GM18511 (cell line): ENCODE measurements around the gene KRT84.

Source experiments
- ATAC-seq: cut with Tn5 transposase; IDR thresholded peaks from one replicate; pipeline ENCODE4 v1.9.1; 2021; ENCODE audit warnings: mild to moderate bottlenecking, moderate library complexity; ENCODE audit not compliant: unreplicated experiment

KRT84 gene

GRCh38 chr12:52385226-52385702 lies at the start of gene KRT84:
Gene KRT84, minus strand, starts transcription at chr12:52385652. Its CDS starts 67 bp downstream, at chr12:52385585.
- ATAC-seq: no peak

- ATAC-seq: no peak
Measured at GRCh38 chr12:52434760-52435530, 49.5 kb upstream of the KRT84 start.

- no peak for ATAC-seq
Measured at GRCh38 chr12:52434081-52434733, 48.8 kb upstream of the KRT84 start, which contains the start of gene KRT75. Gene KRT75, minus strand, starts transcription at chr12:52434371. Its CDS starts 67 bp downstream, at chr12:52434304.

GRCh38 chr12:52433501-52434080 lies 48.1 kb upstream of the KRT84 start:
- ATAC-seq: no peak

GRCh38 chr12:52432559-52433207 lies 47.2 kb upstream of the KRT84 start:
- no peak for ATAC-seq

- ATAC-seq: no peak
Measured at GRCh38 chr12:52428121-52428520, 42.7 kb upstream of the KRT84 start.

GRCh38 chr12:52427083-52427482 lies 41.6 kb upstream of the KRT84 start:
- ATAC-seq: no peak

GRCh38 chr12:52426034-52426433 lies 40.6 kb upstream of the KRT84 start:
- no peak for ATAC-seq

- ATAC-seq: no peak
Measured at GRCh38 chr12:52425466-52425865, 40.0 kb upstream of the KRT84 start.

GRCh38 chr12:52423661-52424500 lies 38.4 kb upstream of the KRT84 start:
- no peak for ATAC-seq

- ATAC-seq: no peak
Measured at GRCh38 chr12:52423035-52423434, 37.6 kb upstream of the KRT84 start.

GRCh38 chr12:52419656-52420055 lies 34.2 kb upstream of the KRT84 start:
- no peak for ATAC-seq

- no peak for ATAC-seq
Measured at GRCh38 chr12:52418576-52419110, 33.2 kb upstream of the KRT84 start.

- ATAC-seq: no peak
Measured at GRCh38 chr12:52417740-52418139, 32.3 kb upstream of the KRT84 start.

GRCh38 chr12:52416795-52417194 lies 31.3 kb upstream of the KRT84 start:
- no peak for ATAC-seq

- ATAC-seq: no peak
Measured at GRCh38 chr12:52415870-52416750, 30.7 kb upstream of the KRT84 start.

GRCh38 chr12:52414936-52415335 lies 29.5 kb upstream of the KRT84 start:
- ATAC-seq: no peak

GRCh38 chr12:52413782-52414345 lies 28.4 kb upstream of the KRT84 start:
- ATAC-seq: no peak

GRCh38 chr12:52413202-52413601 lies 27.8 kb upstream of the KRT84 start:
- ATAC-seq: no peak
